T-helper 9 cell (primary cell): Measurements from ENCODE around the gene SV2C.
"Not testable (repeated sequence)": the region's sequence is repeated elsewhere in the genome, so short reads cannot be mapped to it uniquely, and the experiment has no call there.

ENCODE experiments used
- DNase-seq: peaks from one replicate; pipeline ENCODE4 v3.0.0-alpha.2; 2020

SV2C gene

DNA sequence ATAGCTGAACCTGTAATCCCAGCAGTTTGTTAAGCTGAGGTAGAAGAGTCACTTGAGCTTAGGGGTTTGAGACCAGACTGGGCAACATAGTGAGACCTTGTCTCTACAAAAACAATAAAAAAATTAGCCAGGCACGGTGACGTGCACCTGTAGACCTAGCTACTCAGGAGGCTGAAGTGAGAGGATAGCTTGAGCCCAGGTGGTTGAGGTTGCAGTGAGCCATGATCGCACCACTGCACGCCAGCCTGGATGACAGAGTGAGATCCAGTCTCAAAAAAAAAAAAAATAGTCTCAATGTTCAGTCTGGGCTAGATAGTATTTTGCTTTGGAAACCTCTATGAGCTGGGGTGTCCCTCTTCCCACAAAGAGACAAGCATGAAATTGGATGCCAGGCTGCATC lies 268.0 kb downstream of the SV2C start:
- DNase-seq, result no peak

- DNase-seq, result no peak
These were observed 268.4 kb downstream of the SV2C start for GRCh38 chr5:76351577-76351976.

DNA sequence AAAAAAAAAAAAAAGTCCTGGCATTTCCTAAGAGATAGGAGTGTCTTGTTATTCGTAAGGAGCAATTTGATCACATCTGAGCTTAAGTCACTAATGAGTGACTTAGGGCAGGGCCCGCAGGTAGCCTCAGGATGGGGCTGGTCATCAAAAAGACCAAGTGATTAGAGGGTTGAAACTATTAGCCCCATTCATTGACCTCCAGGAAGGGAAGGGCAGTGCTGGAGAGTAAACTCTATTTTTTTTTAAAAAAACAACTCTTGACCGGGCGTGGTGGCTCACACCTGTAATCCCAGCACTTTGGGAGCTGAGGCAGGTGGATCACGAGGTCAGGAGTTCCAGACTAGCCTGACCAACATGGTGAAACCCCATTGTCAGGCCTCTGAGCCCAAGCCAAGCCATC lies 273.7 kb downstream of the SV2C start:
- DNase-seq, result no peak

GRCh38 chr5:76363352-76364225 lies 280.4 kb downstream of the SV2C start:
- DNase-seq, result no peak

DNA sequence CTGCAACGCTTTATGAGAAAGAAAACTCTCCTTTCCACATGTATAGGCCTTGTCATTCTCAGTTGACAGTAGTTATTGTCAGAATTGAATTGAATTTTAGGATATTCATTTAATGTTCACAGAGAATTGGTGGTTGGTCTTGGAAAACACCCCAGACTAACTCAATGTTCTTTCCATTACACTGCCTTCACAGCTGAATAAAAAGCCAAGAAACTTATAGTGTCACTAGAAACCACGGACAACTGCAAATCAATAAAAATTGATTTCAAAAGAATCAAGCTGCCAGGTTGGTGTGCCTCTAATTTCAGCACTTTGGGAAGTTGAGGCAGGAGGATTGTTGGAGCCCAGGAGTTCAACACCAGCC lies 281.0 kb downstream of the SV2C start:
- no peak for DNase-seq

DNA sequence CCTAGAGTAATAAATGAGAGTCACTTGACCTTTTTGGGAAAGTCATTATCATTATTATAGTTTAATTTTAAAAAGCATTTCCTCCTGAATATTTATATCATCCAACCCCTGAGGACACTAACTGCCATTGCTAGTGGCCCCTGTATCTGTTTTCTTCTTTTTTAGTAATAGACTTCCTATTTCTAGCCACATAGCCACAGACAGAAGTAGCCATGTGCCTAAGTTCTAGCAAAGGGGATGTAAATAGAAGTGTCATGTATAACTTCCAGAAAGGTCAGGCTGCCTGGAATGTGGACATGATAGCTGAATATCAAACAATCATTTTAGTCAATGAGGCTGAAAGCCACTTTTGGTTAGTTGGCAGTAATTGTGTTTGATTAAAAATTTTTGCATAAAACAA lies 282.4 kb downstream of the SV2C start:
- no peak for DNase-seq

GRCh38 chr5:76366596-76366995 lies 283.4 kb downstream of the SV2C start:
- no peak for DNase-seq

DNA sequence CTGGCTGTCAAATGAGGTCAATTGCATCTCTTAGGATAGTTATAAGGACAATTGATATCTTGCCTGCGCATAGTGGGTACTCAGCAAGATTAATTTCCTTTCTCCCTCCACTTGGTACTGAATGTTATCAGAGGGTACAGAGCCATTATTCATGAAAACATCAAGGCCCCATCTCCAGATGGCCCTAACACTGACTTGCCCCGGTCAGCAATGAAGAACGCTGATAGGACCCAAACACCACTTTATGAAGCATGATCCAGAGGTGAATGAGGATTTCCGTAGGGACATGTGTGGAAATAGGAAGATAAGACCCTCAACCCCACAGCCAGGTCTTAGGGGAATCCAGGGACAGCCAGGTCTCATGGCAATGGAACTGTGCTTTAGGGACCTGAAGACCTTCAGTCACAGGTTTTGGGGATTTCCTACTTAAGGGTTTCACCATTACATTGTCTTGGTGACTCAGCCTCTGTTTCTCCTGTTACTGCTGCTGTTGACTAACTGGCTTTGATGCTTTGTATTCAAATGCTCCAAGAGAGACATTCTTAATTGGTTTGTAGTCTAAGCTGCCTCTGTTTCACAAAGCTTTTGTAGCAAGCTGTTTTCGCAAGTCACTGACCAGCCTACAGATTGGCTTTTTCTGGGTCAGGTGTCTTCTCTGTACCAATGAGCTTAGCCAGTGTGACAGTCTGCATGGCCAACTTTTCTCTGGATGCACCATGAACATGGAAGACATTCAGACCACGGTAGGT lies 284.6 kb downstream of the SV2C start:
- no peak for DNase-seq

DNA sequence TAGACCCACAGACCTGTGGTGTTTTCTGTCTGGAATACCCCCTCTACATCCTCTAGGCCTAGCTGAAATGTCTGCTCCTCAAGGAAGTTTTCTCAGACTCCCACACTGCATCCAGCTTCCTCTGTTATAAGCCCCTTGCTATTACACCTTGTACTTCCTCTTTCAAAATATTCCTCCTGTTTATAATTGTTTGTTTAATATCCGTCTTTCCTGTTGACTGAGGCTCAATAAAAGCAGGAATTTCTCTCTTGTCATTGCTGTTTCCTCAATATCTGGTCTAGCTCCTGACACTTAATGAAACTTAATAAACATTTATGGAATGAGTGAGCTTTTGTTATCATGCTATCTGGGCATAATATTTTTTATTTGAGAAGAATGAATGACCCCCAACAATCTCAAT lies 285.8 kb downstream of the SV2C start:
- no peak for DNase-seq

GRCh38 chr5:76369668-76370067 lies 286.5 kb downstream of the SV2C start:
- DNase-seq, result not testable (repeated sequence)

GRCh38 chr5:76371960-76372322 lies 288.8 kb downstream of the SV2C start:
- no peak for DNase-seq

- DNase-seq, result no peak
These were observed 289.3 kb downstream of the SV2C start for GRCh38 chr5:76372323-76373054.

- no peak for DNase-seq
These were observed 293.1 kb downstream of the SV2C start for GRCh38 chr5:76376148-76376865.

GRCh38 chr5:76376866-76377230 lies 293.7 kb downstream of the SV2C start:
- no peak for DNase-seq

DNA sequence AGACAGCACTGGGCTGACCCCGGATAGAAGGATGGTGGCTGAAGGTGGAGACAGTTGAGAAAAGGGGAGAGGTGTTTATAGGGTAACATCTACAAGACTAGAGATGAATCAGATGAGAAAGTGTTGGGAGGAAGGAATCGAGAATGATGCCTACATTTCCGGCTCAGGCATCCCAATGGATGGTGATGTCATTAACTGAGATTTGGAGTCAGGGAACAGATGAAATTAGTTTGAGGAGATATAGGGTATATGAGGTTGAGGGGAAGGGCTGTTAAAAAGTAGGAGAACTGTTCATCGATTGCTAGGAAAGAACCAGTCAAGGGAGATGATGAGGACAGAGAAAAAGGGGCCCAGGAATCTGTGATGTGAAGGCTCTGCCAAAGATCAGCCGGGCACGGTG lies 295.2 kb downstream of the SV2C start:
- DNase-seq, result no peak

DNA sequence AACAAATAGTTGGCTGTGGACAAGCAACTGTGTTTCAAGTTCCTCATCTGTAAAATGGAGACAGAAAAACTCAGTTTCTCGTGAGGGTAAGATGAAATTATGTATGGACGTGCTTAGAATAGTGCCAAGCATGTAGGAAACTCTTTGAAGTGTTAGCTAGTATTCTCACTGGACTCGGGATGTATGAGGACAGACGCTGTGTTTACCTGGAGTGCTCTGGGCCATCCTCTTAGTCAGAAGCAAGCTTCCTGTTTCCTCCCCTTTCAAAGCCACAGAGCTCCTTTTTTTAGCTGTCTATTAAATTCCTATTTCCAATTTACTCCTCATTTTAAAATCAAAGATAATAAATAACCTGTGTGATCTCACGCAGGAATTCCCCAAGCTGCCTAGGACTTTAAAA lies 296.1 kb downstream of the SV2C start:
- no peak for DNase-seq

GRCh38 chr5:76379855-76380254 lies 296.7 kb downstream of the SV2C start:
- DNase-seq, result no peak

GRCh38 chr5:76380346-76381066 lies 297.3 kb downstream of the SV2C start:
- DNase-seq, result no peak

- DNase-seq, result no peak
These were observed 300.1 kb downstream of the SV2C start for GRCh38 chr5:76383126-76383832.

DNA sequence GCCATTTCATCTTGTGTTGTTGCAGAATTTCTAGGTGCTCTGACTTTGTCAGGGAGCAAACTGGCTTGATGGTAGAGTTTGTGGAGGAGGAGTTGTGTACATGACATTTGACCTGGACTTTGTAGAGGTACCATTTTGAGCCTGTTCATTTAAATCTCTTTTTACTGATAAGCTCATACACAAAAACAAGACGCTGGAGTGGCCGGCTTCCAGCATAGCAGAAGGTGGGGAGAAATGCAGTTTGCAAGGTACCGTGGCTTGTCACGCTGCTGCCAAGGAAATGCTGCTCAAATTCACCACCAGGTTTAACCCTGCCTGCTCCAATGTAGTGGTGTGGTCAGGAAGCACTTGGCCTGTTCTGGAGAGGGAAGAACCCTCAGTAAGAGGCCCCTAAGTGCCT lies 301.0 kb downstream of the SV2C start:
- DNase-seq, result no peak

GRCh38 chr5:76384705-76385104 lies 301.5 kb downstream of the SV2C start:
- DNase-seq, result no peak

DNA sequence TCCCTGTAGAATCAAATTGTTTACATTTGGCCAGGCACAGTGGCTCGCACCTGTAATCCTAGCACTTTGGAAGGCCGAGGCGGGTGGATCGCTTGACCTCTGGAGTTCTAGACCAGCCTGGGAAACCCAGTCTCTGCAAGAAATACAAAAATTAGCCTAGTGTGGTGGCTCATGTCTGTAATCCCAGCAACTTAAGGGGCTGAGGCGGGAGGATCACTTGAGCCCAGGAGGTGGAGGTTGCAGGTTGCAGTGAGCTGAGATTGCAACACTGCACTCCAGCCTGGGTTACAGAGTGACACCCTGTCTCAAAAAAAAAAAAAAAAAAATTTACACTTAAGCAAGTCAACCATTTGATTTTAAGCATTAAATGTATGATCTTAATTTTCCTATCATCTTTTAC lies 302.4 kb downstream of the SV2C start:
- DNase-seq, result no peak
